BLaER1 treated with 17β-estradiol and CSF1 and Interleukin-3, amounts not matched to agents 10 nM and 100 nM (cell line): ENCODE measurements around the gene MEA1.

Source experiments
- H3K27ac ChIP-seq, 11 experiments: shearing (Covaris generic); formaldehyde crosslinking; 2 replicates each; pipeline ENCODE4 v1.8.1; 2022
- H3K27me3 ChIP-seq, 11 experiments: shearing (Covaris generic); formaldehyde crosslinking; 2 replicates each; pipeline ENCODE4 v1.8.1; 2022
- H3K36me3 ChIP-seq, 11 experiments: shearing (Covaris generic); formaldehyde crosslinking; 2 replicates each; pipeline ENCODE4 v1.8.1; 2022
- H3K4me1 ChIP-seq, 10 experiments: shearing (Covaris generic); formaldehyde crosslinking; 2 replicates each; pipeline ENCODE4 v1.8.1; 2022
- H3K4me2 ChIP-seq, 11 experiments: shearing (Covaris generic); formaldehyde crosslinking; 2 replicates each; pipeline ENCODE4 v1.8.1; 2022
- H3K4me3 ChIP-seq, 10 experiments: shearing (Covaris generic); formaldehyde crosslinking; 2 replicates each; pipeline ENCODE4 v1.8.1; 2022
- H3K9ac ChIP-seq, 11 experiments: shearing (Covaris generic); formaldehyde crosslinking; 2 replicates each; pipeline ENCODE4 v1.8.1; 2022
- H3K9me3 ChIP-seq, 11 experiments: shearing (Covaris generic); formaldehyde crosslinking; replicated peaks in 1 of 11; 2 replicates each; pipeline ENCODE4 v1.8.1; 2022
- H4K20me1 ChIP-seq, 11 experiments: shearing (Covaris generic); formaldehyde crosslinking; 2 replicates each; pipeline ENCODE4 v1.8.1; 2022
- Cebpa-rat ChIP-seq, 11 experiments: shearing (Covaris generic); IDR thresholded peaks; 2 replicates each; pipeline ENCODE4 v1.8.1; 2022

The MEA1 gene

GRCh38 chr6:42967228-42967627 lies 46.5 kb downstream of the MEA1 start:
- Histone ChIP-seq H3K36me3 (peaks cover 61 to 92% (median 76%) of the 10 kb centered on the region in 11 experiments), H3K27me3 (peaks cover 0 to 6% (median 4%) of the 10 kb centered on the region in 11 experiments; a peak in 14 of 22 replicates), H3K9ac (peak overlapping the region in 5 of 11 experiments; percentile 14 to 31 (median 19); a peak in 5 of 22 replicates), H3K4me1 (peaks cover 0 to 50% (median 31%) of the 10 kb centered on the region in 10 experiments; a peak in 15 of 20 replicates), H3K4me3 (no peak overlapping the region), H3K9me3 (no peaks in the 10 kb centered on the region), H3K27ac (no peak overlapping the region; a peak in 1 of 22 replicates), H4K20me1 (peaks cover 0 to 62% (median 14%) of the 10 kb centered on the region in 11 experiments; a peak in 12 of 22 replicates), H3K4me2 (peak overlapping the region in 3 of 11 experiments; percentile 1 to 28 (median 15); a peak in 3 of 22 replicates)
- no peak for TF ChIP-seq Cebpa-rat (IDR thresholded peaks at IDR 0.05)

DNA sequence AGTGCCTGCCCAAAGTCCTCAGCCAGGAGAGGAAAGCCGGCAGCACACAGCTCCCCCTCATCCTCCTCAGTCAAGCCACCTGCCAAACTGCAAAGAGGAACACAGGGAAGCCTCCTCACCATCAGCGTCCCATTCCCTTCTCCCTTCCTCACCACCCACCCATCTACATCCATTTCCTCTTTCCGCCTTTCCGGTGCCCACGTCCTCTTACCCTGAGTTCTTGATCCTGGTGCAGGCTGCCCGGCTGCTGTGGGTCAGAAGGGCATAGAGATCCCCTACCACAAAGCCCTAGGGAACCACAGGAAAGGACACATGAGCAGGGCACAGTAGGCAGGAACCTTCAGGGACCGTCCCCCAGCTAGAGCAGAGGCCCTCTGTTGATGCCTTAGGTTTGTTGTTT lies 47.2 kb downstream of the MEA1 start:
- peaks cover 0 to 59% (median 15%) of the 10 kb centered on the region in 11 experiments; a peak in 13 of 22 replicates for H4K20me1 ChIP-seq
- peak overlapping the region in 2 of 11 experiments; percentile 7 to 26; a peak in 1 of 22 replicates for H3K9ac ChIP-seq
- no peaks in the 10 kb centered on the region for H3K9me3 ChIP-seq
- no peak for TF ChIP-seq Cebpa-rat (IDR thresholded peaks at IDR 0.05)
- peaks cover 0 to 13% (median 10%) of the 10 kb centered on the region in 11 experiments; a peak in 18 of 22 replicates for H3K27me3 ChIP-seq
- no peak overlapping the region for H3K4me3 ChIP-seq
- H3K36me3 ChIP-seq = peaks cover 66 to 93% (median 80%) of the 10 kb centered on the region in 11 experiments
- no peak overlapping the region for H3K27ac ChIP-seq
- H3K4me1 ChIP-seq = peaks cover 0 to 44% (median 26%) of the 10 kb centered on the region in 10 experiments; a peak in 15 of 20 replicates
- peak overlapping the region in 3 of 11 experiments; percentile 24 to 36 (median 28); a peak in 3 of 22 replicates for H3K4me2 ChIP-seq

GRCh38 chr6:42963855-42964605 lies 49.7 kb downstream of the MEA1 start:
- peaks cover 0 to 31% (median 14%) of the 10 kb centered on the region in 10 experiments; a peak in 12 of 20 replicates for H3K4me1 ChIP-seq
- peak overlapping the region in 2 of 11 experiments; percentile 34 to 38; a peak in 2 of 22 replicates for H3K9ac ChIP-seq
- peaks cover 0 to 53% (median 23%) of the 10 kb centered on the region in 11 experiments; a peak in 16 of 22 replicates for H4K20me1 ChIP-seq
- H3K9me3 ChIP-seq = no peaks in the 10 kb centered on the region
- peaks cover 58 to 82% (median 69%) of the 10 kb centered on the region in 11 experiments for H3K36me3 ChIP-seq
- H3K4me3 ChIP-seq = no peak overlapping the region
- TF ChIP-seq Cebpa-rat (IDR thresholded peaks at IDR 0.05) = no peak
- H3K27ac ChIP-seq = no peak overlapping the region
- peaks cover 21 to 38% (median 36%) of the 10 kb centered on the region in 11 experiments for H3K27me3 ChIP-seq
- no peak overlapping the region for H3K4me2 ChIP-seq

DNA sequence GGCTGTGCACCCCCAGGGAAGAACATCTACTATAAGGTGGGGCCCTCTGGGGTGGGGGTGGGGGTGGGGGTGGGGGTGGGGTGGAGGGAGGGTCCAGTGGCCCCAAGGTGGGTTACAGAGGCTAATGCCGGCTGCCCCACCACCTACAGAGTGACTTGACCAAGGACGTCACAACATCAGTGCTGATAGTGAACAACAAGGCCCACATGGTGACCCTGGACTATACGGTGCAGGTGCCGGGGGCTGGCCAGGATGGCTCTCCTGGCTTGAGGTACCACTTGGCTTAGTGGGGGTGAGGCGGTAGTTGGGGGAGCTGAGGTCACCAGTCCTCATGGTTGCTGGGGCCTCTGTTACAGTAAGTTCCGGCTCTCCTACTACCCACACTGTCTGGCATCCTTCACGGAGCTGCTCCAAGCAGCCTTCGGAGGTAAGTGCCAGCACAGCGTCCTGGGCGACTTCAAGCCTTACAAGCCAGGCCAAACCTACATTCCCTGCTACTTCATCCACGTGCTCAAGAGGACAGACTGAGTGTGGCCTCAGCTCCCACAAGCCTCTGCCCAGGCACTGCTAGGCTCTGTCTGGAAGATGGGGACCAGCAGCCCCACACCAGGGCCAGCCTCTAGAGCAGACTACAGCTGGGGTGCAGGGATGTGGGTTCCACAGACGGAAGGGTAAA lies 50.4 kb downstream of the MEA1 start:
- Histone ChIP-seq H3K4me3 (no peak overlapping the region), H3K27me3 (peaks cover 21 to 42% (median 39%) of the 10 kb centered on the region in 11 experiments), H3K4me2 (no peak overlapping the region), H3K36me3 (peaks cover 51 to 74% (median 63%) of the 10 kb centered on the region in 11 experiments), H3K9ac (no peak overlapping the region), H3K4me1 (peaks cover 0 to 26% (median 14%) of the 10 kb centered on the region in 10 experiments; a peak in 12 of 20 replicates), H3K27ac (no peak overlapping the region), H4K20me1 (peaks cover 0 to 48% (median 23%) of the 10 kb centered on the region in 11 experiments; a peak in 16 of 22 replicates), H3K9me3 (no peaks in the 10 kb centered on the region)
- no peak for TF ChIP-seq Cebpa-rat (IDR thresholded peaks at IDR 0.05)

DNA sequence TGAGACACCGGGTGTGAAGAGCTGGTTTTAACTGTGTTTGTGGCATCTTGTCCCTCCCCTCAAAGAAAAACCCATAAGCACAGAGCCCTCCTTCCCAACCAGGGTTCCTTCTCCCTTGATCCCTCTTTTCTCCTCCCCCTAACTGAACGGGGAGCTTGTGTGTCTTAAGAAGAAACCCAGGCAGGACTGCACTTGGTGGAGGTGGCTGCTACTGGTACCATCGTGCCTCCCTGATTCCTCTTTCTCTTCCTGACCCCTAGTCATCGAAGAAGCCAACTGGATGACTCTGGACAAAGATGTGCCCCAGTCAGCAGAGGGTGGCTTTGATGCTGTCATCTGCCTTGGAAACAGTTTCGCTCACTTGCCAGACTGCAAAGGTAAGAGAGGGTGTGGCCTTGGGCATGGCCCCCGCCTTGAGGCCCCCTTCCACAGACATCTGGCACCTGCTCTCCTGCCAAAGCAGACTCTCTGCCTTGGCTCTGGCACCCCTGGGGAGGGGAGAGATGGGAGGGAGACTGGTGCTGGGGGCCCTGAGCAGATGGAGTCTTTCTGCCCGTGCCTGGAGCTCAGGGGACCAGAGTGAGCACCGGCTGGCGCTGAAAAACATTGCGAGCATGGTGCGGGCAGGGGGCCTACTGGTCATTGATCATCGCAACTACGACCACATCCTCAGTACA lies 51.1 kb downstream of the MEA1 start:
- H3K27me3 ChIP-seq = peaks cover 21 to 42% (median 39%) of the 10 kb centered on the region in 11 experiments
- no peaks in the 10 kb centered on the region for H3K9me3 ChIP-seq
- H3K27ac ChIP-seq = no peak overlapping the region
- H3K4me3 ChIP-seq = no peak overlapping the region
- H3K9ac ChIP-seq = peak overlapping the region in 2 of 11 experiments; percentile 12 to 18; a peak in 2 of 22 replicates
- no peak overlapping the region for H3K4me2 ChIP-seq
- no peak for TF ChIP-seq Cebpa-rat (IDR thresholded peaks at IDR 0.05)
- H4K20me1 ChIP-seq = peaks cover 0 to 48% (median 23%) of the 10 kb centered on the region in 11 experiments; a peak in 16 of 22 replicates
- peaks cover 44 to 68% (median 56%) of the 10 kb centered on the region in 11 experiments for H3K36me3 ChIP-seq
- H3K4me1 ChIP-seq = peaks cover 0 to 25% (median 14%) of the 10 kb centered on the region in 10 experiments; a peak in 12 of 20 replicates

- no peak for TF ChIP-seq Cebpa-rat (IDR thresholded peaks at IDR 0.05)
- H3K9me3 ChIP-seq = no peaks in the 10 kb centered on the region
- H3K4me3 ChIP-seq = no peak overlapping the region
Measured at GRCh38 chr6:42962096-42962495, 51.6 kb downstream of the MEA1 start.

More at GRCh38 chr6:42962096-42962495, 51.6 kb downstream of the MEA1 start:
- Histone ChIP-seq H3K9ac (peak overlapping the region in 2 of 11 experiments; percentile 12 to 18; a peak in 2 of 22 replicates), H4K20me1 (peaks cover 0 to 48% (median 20%) of the 10 kb centered on the region in 11 experiments; a peak in 16 of 22 replicates), H3K27ac (no peak overlapping the region), H3K4me2 (no peak overlapping the region), H3K4me1 (peaks cover 0 to 20% (median 9%) of the 10 kb centered on the region in 10 experiments; a peak in 12 of 20 replicates), H3K27me3 (peaks cover 21 to 42% (median 39%) of the 10 kb centered on the region in 11 experiments), H3K36me3 (peaks cover 39 to 62% (median 51%) of the 10 kb centered on the region in 11 experiments)
